DMS79 treated with DMSO at 0.1 percent for 48 hours (cell line): ENCODE data around the gene CCDC136.

ENCODE experiments used
- DNase-seq: peaks from one replicate; lab custom pipeline; 2025; lab: John Stamatoyannopoulos, UW

The CCDC136 gene

GRCh38 chr7:128791121-128791971 lies at the start of gene CCDC136:
TSS of gene CCDC136 (plus strand) at chr7:128791968. CDS start at chr7:128792412, 444 bp downstream.
- peak; percentile 35 for DNase-seq

DNA sequence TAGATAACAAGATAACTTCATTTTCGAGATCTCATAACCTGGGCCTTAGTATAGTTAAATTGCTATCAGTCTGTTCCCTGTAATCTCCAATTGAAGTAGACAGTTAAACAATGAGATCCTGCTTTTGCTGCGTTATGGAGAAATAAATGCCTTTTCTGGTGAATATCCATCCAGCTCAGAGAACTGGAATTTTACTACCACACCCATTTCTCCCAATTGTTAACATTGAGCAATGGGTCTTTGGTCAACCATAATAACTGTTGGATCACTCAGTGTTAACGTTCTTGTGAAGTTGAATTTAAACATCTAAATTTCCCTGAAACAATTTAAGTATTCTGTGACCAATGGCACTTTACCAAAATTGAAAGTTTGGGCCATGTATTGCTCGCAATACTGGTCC lies 49.6 kb upstream of the CCDC136 start:
- DNase-seq: no peak

GRCh38 chr7:128743112-128743772 lies 48.5 kb upstream of the CCDC136 start:
- no peak for DNase-seq

- no peak for DNase-seq
These were observed 47.3 kb upstream of the CCDC136 start for GRCh38 chr7:128744366-128744905.

- DNase-seq: no peak
These were observed 46.1 kb upstream of the CCDC136 start for GRCh38 chr7:128745706-128746105.

GRCh38 chr7:128747327-128748079 lies 44.3 kb upstream of the CCDC136 start:
- DNase-seq: no peak

DNA sequence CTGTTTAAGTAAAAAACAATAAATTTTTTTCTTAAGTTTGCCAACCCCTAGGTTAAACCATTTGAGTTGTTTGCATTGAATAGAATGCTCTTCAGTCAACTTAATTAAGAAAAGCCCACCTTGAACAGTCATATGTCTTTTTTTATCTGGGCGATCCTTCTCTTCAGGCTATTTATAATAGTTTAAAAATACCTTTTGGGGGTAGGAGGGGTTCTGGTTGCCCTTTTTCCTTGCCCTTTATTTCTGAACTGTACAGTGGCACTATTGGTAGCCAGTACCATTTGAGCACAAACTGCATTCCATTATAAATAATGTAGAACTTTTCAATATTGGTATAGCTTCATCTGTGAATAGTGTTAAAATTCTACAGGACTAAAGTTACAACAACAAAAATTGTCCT lies 39.5 kb upstream of the CCDC136 start:
- no peak for DNase-seq

DNA sequence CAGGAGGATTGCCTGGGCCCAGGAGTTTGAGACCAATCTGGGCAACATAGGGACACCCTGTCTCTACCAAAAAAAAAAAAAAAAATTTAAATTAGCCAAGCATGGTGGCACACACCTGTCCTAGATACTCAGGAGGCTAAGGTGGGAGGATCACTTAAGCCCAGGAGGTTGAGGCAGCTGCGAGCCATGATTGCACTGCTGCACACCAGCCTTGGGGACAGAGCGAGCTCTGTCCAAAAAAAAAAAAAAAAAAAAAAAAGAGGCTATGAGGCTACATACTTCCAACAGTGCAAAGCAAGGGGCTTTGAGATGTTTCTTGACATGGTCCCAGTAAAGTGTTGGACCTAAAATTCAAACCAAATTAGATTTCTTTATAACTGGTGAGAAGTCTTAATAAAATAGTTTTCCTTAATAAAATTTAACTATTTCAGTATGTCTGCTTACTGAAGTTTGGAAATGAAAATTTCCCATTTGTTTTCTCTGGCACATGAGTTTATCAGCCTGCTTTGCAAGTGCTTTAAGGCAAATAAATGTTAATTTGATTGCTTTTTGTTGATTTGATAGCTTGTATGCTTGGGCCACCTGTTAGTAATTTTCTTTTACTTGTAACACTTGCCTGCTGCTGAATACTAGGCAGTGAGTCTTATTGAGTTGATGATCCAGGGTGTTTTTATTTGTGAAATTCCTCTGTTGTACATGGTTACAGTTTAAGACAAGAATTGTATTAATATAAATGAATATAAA lies 36.5 kb upstream of the CCDC136 start:
- no peak for DNase-seq

- DNase-seq: peak; percentile 86
These were observed 35.8 kb upstream of the CCDC136 start for GRCh38 chr7:128755819-128756476.

GRCh38 chr7:128757203-128757602 lies 34.6 kb upstream of the CCDC136 start:
- no peak for DNase-seq

- no peak for DNase-seq
These were observed 33.2 kb upstream of the CCDC136 start for GRCh38 chr7:128758553-128758952.

DNA sequence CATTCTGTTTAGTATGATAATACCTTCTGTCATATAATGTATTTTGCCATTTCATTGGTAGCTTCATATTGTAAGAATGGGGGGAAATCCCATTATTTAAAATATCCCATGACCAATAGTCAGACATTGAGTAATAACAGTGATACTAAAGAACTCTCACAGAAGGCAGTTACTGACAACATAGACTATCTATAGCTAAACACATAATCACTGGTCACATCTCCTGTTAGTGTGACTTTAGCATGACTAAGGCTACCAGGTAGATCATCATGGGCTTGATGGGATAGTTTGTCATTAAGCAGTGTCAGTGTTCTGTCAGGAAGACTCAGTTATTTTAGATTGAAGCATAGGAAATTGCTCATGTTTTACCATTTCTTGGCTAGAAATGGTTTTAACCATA lies 32.5 kb upstream of the CCDC136 start:
- no peak for DNase-seq

DNA sequence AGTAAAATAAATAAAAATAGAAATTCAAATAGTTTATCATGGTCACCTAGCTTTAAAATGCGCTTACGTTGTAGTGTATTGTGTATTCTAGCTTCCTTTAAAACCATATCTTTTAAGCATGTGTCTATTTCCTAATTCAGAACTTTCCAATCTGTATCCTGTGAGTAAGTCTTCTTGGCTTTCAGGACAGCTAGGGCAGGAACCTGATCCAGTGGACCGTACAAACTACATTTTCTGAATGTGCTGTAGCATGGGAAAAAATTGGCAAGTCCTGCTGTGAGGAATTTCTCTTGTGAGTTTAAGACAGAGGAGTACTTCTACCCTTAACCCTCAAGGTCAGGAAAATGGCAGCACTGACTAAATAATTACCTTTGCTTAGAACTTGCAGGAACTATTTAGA lies 28.2 kb upstream of the CCDC136 start:
- no peak for DNase-seq

- DNase-seq: no peak
These were observed 24.2 kb upstream of the CCDC136 start for GRCh38 chr7:128767475-128768110.

DNA sequence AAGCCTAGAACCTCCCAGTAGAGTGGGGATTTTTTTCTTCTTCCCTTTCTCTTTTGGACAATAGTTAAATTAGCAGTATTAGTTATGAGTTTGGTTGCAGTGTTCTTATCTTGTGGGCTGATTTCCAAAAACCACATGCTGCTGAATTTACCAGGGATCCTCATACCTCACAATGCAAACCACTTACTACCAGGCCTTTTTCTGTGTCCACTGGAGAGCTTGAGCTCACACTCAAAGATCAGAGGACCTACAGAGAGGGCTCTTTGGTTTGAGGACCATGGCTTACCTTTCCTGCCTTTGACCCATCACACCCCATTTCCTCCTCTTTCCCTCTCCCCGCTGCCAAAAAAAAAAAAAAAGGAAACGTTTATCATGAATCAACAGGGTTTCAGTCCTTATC lies 21.5 kb upstream of the CCDC136 start:
- DNase-seq: no peak

DNA sequence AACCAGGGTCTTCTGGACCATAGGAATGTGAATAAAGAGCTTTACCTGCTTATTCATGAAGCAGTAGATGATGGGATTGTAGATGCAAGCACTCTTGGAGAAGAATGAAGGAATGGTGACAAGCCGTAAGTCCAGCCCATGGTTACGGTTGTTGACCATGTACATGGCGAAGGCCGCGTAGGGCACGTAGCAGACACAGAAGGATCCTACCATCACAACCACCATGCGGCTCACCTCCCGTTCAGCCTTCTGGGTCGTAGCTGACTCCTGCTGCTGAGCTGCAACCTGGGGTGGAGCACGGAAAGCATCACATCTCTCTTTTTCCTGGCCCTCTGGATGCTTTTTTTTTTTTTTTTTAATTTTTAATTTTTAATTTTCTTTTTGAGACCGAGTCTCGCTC lies 18.2 kb upstream of the CCDC136 start:
- no peak for DNase-seq

GRCh38 chr7:128774029-128774689 lies 17.6 kb upstream of the CCDC136 start:
- no peak for DNase-seq

DNA sequence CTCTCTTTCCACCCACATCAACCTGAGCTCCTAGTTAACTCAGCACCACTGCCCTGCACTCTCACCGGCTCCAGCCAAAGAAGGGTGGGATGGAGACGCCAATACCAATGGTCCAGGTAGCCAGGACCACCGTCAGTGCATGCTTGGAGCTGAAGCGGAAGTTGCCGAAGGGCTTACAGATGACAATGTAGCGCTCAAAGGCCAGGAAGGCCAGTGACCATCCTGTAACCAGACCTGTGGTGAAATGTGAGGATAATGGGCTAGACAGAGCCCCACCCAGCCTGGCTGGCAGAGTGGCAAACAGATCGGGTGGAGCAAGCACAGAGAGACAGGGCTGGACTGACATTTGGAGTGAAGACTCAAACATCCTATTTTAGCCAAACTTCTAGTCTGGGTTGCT lies 16.8 kb upstream of the CCDC136 start:
- no peak for DNase-seq

GRCh38 chr7:128775744-128776474 lies 15.9 kb upstream of the CCDC136 start, which contains the start of gene OPN1SW:
TSS of gene OPN1SW (minus strand) at chr7:128775794. CDS start at chr7:128775781, 13 bp downstream.
- DNase-seq: no peak
